ENCODE data around the gene FBRSL1. TPM values are rescaled to one million over a fixed set of nuclear protein-coding genes. Genes with fewer than 3 reads are reported as not detected.

The FBRSL1 gene
- polyA plus RNA-seq, 1 of the 3 experiments (the other 2 are of a cell fraction): 5.5 TPM

DNA sequence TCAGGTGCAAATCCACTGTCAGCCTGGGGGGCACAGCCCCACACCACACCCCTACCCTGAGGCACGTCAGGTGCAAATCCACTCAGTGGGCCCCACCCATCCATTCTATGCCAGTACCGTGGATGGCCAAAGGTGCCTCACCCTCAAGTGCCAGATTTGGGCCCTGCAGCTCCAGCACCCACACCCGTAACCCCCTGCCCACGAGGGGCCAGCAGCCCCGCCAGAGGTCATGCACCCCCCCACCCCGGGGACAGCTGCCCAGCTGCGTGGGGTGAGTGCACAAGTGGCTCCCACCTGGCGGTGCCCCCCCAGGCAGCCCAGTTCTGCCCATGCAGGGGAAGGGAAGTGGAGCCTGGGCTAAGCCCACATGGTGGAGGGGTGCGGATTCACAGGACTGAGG, 51.2 kb downstream of the FBRSL1 start:
- no peaks in the 10 kb centered on the region for H3K36me3 ChIP-seq (replicated peaks in 1 of 2; ENCODE audit: control insufficient read depth in 1 of 2, insufficient read depth in 2 of 2, low read length in 1 of 2)
- CTCF ChIA-PET: no interaction called here
- H3K27me3 ChIP-seq (ENCODE audit: insufficient read depth): no peaks in the 10 kb centered on the region
- H3F3A ChIP-seq (replicated peaks; ENCODE audit: insufficient read depth): peaks cover 5% of the 10 kb centered on the region
- H3K79me2 ChIP-seq (ENCODE audit: insufficient read depth): no peaks in the 10 kb centered on the region
- no peak overlapping the region for H2AFZ ChIP-seq (ENCODE audit: low read depth)
- no peak overlapping the region for H3K27ac ChIP-seq (ENCODE audit: low read depth in 2 of 2, low read length in 1 of 2)
- H3K9me2 ChIP-seq: no peaks in the 10 kb centered on the region
- DNase-seq: no peak
- no peak overlapping the region for H3K4me3 ChIP-seq (ENCODE audit: low read depth in 2 of 2, low read length in 1 of 2)
- POLR2A ChIA-PET: no interaction called here
- TF ChIP-seq, protein P1, sequence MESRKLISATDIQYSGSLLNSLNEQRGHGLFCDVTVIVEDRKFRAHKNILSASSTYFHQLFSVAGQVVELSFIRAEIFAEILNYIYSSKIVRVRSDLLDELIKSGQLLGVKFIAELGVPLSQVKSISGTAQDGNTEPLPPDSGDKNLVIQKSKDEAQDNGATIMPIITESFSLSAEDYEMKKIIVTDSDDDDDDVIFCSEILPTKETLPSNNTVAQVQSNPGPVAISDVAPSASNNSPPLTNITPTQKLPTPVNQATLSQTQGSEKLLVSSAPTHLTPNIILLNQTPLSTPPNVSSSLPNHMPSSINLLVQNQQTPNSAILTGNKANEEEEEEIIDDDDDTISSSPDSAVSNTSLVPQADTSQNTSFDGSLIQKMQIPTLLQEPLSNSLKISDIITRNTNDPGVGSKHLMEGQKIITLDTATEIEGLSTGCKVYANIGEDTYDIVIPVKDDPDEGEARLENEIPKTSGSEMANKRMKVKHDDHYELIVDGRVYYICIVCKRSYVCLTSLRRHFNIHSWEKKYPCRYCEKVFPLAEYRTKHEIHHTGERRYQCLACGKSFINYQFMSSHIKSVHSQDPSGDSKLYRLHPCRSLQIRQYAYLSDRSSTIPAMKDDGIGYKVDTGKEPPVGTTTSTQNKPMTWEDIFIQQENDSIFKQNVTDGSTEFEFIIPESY (IDR thresholded peaks at IDR 0.05; ENCODE audit: borderline replicate concordance, low read depth): no peak
- TF ChIP-seq, protein P2, sequence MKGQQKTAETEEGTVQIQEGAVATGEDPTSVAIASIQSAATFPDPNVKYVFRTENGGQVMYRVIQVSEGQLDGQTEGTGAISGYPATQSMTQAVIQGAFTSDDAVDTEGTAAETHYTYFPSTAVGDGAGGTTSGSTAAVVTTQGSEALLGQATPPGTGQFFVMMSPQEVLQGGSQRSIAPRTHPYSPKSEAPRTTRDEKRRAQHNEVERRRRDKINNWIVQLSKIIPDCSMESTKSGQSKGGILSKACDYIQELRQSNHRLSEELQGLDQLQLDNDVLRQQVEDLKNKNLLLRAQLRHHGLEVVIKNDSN (IDR thresholded peaks at IDR 0.05; ENCODE audit: borderline replicate concordance, low read depth): no peak
- no peak for TF ChIP-seq NFIC (IDR thresholded peaks at IDR 0.05; ENCODE audit: borderline replicate concordance)
- TF ChIP-seq JUND (IDR thresholded peaks at IDR 0.05): no peak
- TF ChIP-seq, protein P3, sequence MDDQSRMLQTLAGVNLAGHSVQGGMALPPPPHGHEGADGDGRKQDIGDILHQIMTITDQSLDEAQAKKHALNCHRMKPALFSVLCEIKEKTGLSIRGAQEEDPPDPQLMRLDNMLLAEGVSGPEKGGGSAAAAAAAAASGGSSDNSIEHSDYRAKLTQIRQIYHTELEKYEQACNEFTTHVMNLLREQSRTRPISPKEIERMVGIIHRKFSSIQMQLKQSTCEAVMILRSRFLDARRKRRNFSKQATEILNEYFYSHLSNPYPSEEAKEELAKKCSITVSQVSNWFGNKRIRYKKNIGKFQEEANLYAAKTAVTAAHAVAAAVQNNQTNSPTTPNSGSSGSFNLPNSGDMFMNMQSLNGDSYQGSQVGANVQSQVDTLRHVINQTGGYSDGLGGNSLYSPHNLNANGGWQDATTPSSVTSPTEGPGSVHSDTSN (IDR thresholded peaks at IDR 0.05): no peak
- no peak for TF ChIP-seq EP300 (IDR thresholded peaks at IDR 0.05; ENCODE audit: borderline replicate concordance in 1 of 2, low read depth in 1 of 2, low read length in 1 of 2)
- TF ChIP-seq POLR2AphosphoS5 (IDR thresholded peaks at IDR 0.05; ENCODE audit: low read depth, low read length): no peak
- no peak for TF ChIP-seq EZH2phosphoT487 (IDR thresholded peaks at IDR 0.05; ENCODE audit: borderline replicate concordance, low read depth)
- TF ChIP-seq, protein P4, sequence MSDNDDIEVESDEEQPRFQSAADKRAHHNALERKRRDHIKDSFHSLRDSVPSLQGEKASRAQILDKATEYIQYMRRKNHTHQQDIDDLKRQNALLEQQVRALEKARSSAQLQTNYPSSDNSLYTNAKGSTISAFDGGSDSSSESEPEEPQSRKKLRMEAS (IDR thresholded peaks at IDR 0.05; ENCODE audit: low read depth): no peak
- TF ChIP-seq FOXJ3 (CRISPR knock-in tag; IDR thresholded peaks at IDR 0.05): no peak
- TF ChIP-seq TCF12 (IDR thresholded peaks at IDR 0.05): no peak
- no peak for TF ChIP-seq ELF1 (IDR thresholded peaks at IDR 0.05)
- no peak for TF ChIP-seq NRF1 (IDR thresholded peaks at IDR 0.05; ENCODE audit: low read depth, low read length)
- no peak for TF ChIP-seq GABPA (IDR thresholded peaks at IDR 0.05; ENCODE audit: low read depth)
- no peak for TF ChIP-seq SMC3 (IDR thresholded peaks at IDR 0.05; ENCODE audit: low read depth, low read length)
- no peak for TF ChIP-seq YY1 (IDR thresholded peaks at IDR 0.05; ENCODE audit: low read depth)
- TF ChIP-seq TAF1 (IDR thresholded peaks at IDR 0.05; ENCODE audit: borderline replicate concordance, low read depth, low read length): no peak
- TF ChIP-seq TEAD4 (IDR thresholded peaks at IDR 0.05; ENCODE audit: borderline replicate concordance, insufficient read depth): no peak
- TF ChIP-seq, protein P5, sequence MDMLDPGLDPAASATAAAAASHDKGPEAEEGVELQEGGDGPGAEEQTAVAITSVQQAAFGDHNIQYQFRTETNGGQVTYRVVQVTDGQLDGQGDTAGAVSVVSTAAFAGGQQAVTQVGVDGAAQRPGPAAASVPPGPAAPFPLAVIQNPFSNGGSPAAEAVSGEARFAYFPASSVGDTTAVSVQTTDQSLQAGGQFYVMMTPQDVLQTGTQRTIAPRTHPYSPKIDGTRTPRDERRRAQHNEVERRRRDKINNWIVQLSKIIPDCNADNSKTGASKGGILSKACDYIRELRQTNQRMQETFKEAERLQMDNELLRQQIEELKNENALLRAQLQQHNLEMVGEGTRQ (IDR thresholded peaks at IDR 0.05; ENCODE audit: borderline replicate concordance, low read depth, low read length): no peak
- no peak for TF ChIP-seq RCOR1 (IDR thresholded peaks at IDR 0.05; ENCODE audit: low read length)
- WGBS (ENCODE audit: low lambda C conversion rate): 81% methylated on average over 3 of the region's 9 CpGs
- H3K9ac ChIP-seq: no peak overlapping the region
- H4K20me1 ChIP-seq (ENCODE audit: insufficient read depth): peaks cover 6% of the 10 kb centered on the region; the same call in 1 of the 2 replicates
- no peaks in the 10 kb centered on the region for H3K9me3 ChIP-seq
- no peaks in the 10 kb centered on the region for H3K4me1 ChIP-seq (ENCODE audit: control insufficient read depth in 1 of 2, insufficient read depth in 2 of 2, low read depth in 1 of 2, low read length in 1 of 2)
- no peak overlapping the region for H3K4me2 ChIP-seq

Data from SK-N-SH (cell line).